Activated CD4-positive, alpha-beta T cell treated with anti-CD3 and anti-CD28 coated beads, Interleukin-2, Interleukin-6, amounts not matched to agents 100 ng/mL and 50 ng/mL, durations not matched to agents 16 hours and 8 hours (primary cell): Measurements from ENCODE around the gene SDHAF2.
"Not testable (repeated sequence)": the region's sequence is repeated elsewhere in the genome, so short reads cannot be mapped to it uniquely, and the experiment has no call there.

Experiments used
- DNase-seq: peaks from one replicate; pipeline ENCODE4 v3.0.0-alpha.2; 2020

Gene SDHAF2

DNA sequence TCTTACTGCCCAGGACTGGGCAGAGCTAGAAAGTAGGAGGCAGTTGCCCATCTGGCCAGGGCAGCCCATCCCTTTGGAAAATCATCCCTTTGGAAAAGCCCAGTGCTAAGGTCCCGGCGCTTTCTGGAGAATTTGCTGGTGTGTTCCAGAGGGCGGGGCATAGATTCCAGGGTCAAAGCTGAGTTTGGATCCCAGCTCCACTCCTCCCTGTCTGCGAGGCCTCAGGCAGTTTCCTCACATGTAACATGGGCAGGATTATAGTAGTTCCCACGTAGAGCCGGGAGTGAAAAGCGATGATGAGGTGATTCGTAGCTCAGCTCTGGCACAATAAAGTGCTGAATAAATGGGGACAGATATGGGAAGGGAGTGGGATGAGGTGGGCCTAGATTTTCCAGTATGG is 47.2 kb downstream of the SDHAF2 start:
- DNase-seq: no peak

DNA sequence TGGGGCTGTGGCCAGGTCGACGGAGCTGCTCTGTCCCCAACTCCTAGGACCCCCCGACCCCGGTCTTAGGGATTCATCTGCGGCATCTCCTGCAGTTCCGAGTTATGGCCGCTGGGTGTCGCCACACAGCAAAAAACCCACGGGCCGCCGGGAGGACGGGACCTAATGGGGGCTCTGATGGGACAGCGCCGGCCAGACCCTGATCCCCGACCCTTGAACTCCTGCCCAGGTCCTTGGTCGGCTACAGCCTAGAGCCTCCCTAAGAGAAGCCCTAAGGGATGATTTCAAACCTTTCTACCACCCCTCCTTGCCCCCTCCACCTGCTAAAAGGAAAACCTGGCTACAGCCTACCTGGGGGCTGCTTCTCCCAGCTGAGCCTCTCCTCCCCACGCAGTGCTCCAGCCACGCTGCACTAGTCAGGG is 47.8 kb downstream of the SDHAF2 start:
- DNase-seq: peak; percentile 56

DNA sequence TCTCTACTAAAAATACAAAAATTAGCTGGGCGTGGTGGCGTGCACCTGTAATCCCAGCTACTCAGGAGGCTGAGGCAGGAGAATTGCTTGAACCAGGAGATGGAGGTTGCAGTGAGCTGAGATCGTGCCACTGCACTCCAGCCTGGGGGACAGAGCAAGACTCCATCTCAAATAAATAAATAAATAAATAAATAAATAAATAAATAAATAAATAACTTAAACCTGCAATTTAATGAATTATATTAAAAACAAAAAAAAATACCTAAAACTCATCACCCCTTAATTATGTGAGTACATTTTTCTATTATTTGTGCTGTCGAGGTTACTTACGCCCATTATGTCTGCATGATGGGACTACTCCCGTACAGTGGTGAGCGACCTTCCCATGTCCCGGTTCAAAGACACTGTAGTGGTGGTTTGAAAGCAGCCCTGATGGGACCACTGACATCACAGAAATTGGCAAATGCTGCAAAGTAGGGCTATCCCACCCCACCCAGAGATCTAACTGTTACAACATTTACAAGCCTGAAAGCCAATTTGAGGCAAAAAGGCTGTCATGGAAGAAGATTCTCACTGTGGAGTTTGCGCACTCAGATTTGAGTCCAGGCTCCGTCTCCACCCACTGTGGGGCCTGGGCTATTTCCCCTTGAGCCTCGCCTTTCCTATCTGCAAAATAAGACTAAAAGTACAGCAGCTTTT is 49.6 kb downstream of the SDHAF2 start:
- not testable (repeated sequence) for DNase-seq

DNA sequence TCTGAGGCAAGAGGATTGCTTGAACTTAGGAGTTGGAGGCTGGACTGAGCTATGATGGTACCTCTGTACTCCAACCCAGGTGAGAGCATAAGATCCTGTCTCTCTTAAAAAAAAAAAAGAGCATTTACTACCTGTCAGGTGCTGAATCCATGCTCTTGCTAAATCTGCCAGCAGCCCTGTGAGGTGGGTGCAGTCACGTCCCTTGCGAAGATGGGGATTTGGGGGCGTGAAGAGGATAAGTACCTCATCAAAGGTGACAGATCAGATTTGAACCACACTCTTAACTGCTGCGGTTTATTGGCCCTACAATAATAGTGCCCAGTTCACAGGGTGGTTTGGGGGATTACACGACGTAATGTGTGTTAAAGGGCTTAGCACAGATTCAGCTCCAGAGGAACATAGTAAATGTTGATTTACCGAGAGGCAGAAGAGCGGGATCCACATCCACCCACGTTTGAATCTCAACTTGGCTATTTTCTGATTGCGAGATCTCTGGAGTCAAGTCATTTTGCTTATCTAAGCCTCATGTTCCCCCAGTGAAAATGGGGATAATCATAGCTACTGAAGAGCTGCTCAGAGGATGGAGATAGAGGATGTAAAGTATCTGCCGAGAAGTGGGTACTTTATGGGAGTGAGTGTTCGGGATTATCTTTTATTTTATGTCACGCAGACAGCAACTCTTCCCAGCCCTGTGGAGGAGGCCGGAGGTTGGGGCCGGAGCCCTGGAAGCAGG is 50.5 kb downstream of the SDHAF2 start:
- no peak for DNase-seq

DNA sequence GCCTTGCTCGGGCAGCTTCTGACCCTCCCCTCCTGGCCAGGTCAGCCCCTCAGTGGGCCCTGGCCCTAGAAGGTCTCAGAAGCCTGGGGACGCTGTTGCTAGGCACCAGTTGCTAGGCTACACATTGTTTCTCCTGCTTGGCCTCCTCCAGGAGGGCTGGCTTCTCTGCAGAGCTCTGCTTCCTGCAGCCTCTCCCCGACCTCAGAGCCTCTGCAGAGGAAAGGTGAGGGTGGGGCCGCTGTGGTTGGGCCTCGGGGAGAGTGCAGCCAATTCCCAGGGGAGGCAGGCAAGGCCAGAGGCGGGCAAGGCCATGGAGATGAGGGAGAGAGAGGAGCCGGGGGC is 51.0 kb downstream of the SDHAF2 start:
- no peak for DNase-seq

DNA sequence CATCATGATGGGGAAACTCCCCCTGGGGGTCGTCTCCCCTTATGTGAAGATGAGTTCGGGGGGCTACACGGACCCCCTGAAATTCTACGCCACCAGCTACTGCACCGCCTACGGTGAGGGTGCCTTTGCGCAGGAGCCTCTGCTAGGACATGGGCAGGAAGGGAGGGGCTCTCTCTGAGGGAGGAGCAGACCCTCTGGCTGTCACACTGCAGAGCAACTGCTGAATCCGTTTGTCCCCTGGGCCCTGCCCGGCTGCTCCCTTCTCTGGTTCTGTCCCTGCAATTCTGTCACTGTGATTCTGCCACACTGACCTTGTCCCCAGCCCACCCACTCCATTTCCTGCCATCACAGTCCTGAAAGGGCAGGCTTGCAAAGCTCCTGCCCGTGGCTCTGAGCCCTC is 51.9 kb downstream of the SDHAF2 start:
- DNase-seq: no peak

DNA sequence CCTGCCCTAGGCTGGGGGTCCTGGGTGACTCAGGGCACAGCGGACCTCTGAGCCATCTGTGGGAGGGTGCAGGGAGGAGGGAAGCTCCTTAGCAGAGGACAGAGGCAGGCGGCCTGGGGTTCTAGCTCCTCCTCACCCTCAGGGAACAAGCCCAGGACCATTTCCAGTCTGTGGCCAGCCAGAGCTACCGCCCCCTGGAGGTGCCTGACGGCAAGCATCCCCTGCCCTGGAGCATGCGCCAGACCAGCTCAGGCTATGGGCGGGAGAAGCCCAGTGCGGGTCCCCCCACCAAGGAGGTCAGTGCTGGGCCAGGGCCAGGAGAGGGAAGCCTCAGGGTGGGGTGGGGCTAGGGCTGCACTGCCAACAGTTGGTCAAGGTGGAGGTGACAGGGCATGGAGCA is 52.6 kb downstream of the SDHAF2 start:
- DNase-seq: peak; percentile 44

DNA sequence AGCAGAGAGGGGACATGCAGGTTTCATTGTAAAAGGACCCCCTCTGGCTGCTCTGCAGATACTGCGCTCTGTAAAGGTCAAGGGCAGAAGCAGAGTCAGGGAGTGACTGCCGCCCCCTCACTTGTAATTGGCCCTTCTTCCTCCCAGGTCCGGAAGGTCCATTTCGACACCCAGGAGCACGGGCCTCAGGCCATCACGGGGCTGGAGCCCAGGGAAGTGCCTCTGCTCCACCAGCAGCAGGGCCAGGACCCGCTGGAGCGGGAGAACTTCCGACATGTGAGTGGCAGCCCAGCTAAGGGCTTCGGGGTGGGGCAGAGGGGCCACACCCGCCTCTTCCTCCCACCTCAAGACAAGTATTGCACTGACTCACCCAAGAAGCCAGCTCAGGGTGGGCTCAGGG is 54.6 kb downstream of the SDHAF2 start:
- no peak for DNase-seq

DNA sequence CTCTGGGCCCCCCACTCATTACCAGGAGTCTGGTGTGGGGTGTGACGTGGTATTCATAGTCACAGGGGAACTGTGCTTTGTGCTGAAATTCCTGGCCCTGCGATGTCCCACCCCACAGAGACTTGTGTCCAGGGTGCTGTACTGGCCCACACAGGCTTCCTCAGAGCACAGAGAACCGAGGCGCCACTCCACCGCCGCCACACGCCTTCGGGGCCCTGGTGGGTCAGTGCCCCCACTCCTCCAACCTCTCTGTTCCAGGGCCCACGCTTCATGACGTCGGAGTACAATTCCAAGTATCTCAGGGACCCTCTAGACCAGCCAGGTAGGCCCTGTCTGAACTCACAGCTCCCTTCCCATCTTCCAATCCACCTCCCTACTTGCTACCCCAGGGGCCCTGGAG is 55.2 kb downstream of the SDHAF2 start:
- no peak for DNase-seq

DNA sequence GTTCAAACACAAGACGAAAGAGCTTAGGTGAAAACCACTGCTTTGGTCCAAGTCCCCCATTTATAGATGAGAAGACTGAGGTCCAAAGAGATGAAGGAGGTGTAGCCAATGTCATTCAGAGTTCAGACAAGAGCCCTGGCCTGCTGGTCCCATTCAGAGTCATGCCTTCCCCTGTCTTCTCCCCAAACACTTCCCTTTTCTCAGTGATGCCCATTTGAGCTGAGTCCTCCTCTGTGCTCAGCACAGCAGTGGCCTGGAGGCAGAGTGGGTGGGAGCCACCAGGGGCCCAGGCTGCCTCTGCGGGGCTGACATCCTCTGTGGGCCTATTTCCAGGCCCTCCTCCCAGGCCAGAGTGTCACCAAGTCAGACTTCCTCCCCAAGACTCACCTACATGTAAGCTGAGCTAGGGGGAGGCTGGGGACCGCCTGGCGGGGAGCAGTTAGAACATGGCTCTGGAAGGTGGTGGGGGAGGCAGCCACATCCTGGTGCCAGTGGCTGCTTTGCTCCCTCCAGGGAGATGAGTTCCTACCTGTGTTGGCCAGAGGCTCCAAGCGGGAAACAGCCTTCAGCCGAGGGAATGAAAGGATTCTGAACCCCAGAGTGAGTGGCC is 56.2 kb downstream of the SDHAF2 start:
- DNase-seq: no peak

DNA sequence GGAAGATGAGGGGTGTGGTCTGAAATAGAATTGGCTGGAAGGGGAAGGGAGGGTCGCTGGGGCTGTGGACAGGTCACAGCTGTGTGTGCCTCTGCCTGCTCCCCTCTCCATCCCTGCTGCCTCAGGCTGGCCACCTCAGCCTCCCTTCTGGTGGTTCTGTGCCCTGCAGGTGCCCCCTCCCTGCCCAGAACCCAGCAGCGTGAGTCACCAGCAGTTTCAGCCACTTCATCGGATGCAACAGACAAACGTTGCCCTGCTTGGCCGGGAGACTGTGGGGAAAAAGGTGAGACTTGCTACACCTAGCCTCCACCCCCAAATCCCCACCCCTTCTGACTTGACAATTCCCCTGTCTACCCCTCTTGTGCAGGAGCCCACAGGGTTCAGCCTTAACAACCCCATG is 56.9 kb downstream of the SDHAF2 start:
- no peak for DNase-seq

DNA sequence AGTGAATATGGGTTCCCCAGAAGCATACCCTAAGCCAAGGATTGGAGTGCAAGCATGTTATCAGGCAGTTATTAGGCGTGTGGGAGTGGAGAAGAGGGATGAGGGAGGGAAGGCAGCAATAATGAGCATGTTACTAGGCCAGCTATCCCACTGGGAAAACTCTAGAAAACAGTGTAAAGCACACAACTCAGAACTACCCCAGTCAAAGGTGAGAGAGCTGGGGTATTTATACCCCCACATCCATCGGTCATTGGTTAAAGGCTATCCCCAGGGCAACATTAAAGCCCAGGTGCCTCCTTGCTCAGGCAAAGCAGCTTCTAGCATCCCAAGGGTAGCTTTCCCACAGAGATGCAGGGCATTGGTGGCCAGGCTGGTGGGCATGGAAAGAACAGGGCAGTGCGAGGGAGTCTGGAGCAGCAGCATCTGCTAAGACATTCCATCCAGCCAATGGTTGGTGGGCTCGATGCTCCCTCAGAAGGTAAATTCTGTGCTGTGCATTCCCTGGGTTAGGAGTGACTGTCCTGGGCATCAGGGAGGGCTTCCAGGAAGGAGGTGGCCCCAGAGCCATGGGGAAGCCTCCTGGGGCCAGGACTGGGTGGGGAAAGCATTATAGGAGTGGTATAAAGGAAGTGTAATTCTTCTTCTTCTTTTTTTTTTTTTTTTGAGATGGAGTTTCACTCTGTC is 57.6 kb downstream of the SDHAF2 start:
- no peak for DNase-seq

DNA sequence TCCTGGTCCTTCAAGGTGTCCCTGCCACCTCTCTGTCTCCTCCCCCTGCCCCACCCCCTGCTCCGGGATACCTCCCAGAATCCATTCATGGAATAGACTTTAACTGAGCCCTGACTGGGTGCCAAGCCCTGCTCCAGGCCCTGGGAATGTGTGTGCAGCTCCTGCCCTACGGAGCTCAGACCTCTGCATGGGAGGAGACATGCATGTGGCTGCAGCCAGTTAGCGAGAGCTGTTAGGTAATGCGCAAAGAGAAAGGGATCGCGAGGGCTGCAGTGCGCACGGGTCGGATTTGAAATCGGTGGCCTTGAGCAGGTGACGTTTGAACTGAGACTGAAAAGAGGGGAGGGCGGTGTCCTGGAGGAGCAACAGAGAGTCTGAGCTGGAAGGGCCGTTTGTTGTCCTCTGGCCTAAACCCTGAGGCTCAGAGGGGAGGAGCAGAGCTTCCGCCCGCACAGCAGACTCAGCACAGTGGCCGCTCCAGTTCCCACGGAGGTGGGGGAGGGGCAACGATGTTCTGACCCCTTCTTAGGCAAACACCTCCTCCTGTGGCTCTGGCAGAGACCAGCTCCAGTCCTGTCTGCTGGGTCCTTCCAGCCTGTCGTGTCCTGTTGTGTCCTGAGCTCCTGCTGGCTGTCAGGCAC is 58.8 kb downstream of the SDHAF2 start:
- no peak for DNase-seq

DNA sequence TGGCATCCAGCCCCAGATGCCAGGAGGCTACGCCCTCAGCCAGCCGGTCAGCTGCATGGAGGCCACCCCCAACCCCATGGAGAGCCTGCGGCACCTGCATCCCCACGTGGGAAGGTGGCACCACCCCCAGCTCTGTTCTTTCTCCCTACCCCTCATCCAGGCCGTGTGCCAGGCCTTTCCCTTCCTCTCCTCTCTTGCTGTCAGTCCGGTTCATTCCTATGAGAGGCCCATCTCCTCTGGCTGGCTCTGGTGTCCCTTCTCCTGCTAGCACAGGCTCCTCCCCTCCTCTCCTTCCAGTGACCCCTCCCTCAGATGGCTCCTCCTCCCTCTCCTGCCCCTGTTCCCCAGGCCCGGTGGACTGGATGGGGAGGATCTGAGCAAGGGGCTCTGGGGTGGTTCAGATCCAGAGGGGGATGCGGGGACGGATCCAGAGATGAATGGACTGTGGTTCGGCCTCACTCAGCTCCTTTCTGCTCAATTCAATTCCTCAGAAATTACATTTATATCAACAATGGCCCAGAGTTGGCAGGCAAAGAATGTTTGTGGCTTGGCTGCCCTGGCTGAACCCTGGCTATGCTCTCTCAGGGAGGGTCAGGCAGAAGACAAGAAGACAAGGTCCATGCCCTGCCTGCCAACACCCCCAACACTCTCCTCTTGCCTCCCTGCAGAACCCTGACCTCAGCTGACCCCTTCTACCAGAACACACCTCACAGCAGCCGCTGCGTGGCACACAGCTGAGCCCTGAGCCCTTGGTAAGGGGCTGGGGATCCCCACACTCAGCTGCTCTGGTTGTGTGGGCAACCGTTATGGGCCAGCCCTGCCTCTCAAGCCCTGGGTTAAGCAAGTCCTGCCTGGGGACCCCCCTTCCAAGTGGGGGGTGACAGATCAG is 60.2 kb downstream of the SDHAF2 start:
- DNase-seq: no peak

DNA sequence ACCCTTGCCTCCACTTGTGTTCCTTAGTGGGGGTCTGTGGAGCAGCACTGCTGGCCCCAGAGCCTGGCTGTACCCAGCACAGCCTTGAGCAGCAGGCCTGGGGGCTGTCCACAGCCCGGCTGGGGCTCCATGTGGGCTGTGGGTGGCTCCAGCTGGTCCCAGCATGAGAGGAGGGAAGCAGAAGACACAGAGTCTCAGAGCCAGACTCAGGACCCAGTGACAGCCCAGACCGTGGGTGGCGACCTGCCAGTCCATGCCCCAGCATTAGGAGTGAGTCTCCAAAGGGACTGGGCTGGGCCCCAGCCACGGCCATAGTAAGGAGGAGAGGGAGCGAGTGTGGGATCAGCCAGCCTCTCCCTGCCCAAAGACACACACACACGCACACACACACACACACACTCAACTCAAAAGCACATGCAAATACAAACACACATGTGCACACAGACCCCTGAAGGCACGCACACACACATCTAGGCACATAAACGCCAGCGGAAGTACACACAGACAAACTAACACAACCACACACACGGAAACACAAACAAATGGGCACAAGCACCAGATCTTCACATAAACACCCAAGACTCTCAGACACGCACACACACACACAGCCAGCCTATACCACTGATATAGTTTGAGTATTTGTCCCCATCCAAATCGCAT is 61.9 kb downstream of the SDHAF2 start:
- no peak for DNase-seq

DNA sequence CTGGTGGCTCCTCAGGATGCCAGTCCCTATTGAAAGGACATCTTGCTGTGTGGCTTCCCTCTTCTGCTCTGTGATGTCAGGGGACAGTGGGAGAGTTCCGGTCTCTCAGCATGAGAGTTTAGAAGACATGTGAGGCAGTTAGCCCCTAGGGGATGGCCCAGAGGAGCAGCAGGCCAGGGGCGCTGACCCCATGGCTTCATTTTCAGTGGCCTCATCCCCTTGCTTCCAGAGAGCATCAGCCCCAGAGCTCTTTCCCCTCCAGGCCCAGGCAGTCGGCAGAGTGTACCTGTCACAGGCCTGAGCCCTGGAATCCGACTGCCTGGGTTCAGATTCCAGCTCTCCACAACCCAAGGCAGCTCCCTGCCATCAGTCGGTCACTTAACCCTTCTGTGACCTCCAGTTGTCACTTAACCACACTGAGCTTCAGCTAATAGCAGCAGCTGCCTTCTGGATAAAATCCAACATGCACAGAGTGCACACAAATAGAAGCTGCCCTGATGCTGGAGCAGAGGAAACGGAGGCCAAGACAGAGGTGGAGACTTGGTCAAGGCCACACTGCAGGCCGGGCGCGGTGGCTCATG is 64.5 kb downstream of the SDHAF2 start:
- no peak for DNase-seq

DNA sequence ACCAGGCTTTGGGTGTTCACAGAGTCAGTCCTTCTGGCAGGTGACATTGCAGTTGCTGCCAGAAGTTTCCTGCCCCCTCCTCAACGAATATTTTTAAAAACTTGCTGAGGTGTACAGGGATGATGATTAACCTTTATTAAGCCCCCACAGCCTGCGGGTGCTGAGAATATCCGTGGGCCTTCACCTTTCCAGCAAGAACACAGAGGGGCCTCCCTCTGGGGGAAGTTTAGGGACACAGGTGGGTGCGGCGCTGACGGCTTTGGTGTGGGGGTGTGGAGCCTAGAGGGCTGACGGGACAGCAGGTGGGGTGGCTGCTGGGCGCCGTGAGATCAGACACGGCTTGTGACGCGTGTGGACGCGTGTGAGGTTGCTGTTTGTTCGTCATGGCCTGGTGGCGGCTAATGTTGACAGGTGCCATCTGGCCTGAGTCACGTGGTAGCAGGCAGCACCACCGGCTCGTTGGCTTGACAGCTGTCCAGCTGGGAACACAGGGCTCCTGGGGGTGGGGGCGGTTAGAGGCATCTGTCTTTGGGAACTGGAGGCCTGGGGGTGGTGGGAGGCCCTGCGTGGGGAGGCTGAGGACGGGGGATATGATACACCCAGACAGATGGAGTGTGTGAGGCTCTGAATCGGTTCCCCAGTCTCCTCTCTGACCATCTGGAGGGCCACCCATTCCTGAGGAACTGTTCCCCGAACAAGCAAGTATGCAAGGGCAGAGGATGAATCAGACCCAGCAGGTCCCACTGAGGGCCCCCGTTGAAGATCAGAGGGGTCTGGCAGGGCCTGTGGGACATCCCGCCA is 66.1 kb downstream of the SDHAF2 start:
- DNase-seq: no peak
